Suprapubic skin (tissue), 4 donors: ENCODE data around the gene TNPO2. TPM values are rescaled to one million over a fixed set of nuclear protein-coding genes. Genes with fewer than 3 reads are reported as not detected.

Experiments used
- DNase-seq, 2 donors: peaks; one replicate each; pipeline ENCODE4 v3.0.0-alpha.2; 2019; ENCODE audit warnings: low spot score in 2 of 2
- H3K27ac ChIP-seq: fragments of 200-600 bp; sonication (generic); one replicate; pipeline ENCODE4 v1.5.1; 2019
- H3K27me3 ChIP-seq: fragments of 200-600 bp; sonication (generic); one replicate; pipeline ENCODE4 v1.5.1; 2019
- H3K36me3 ChIP-seq: fragments of 200-600 bp; sonication (generic); one replicate; pipeline ENCODE4 v1.5.1; 2019
- H3K4me1 ChIP-seq: fragments of 200-600 bp; sonication (generic); one replicate; pipeline ENCODE4 v1.5.1; 2019
- H3K4me3 ChIP-seq: fragments of 200-600 bp; sonication (generic); one replicate; pipeline ENCODE4 v1.5.1; 2019; ENCODE audit warnings: mild to moderate bottlenecking
- H3K9me3 ChIP-seq: fragments of 200-600 bp; sonication (generic); one replicate; pipeline ENCODE4 v1.5.1; 2019
- CTCF ChIP-seq, 2 donors: fragments of 200-600 bp in 1 of 2; fragments of 450-650 bp in 1 of 2; sonication (generic) in 1 of 2; IDR thresholded peaks; one replicate each; pipeline ENCODE4 v1.5.1; 2016 to 2019; ENCODE audit warnings: antibody characterized with exemption in 2 of 2, mild to moderate bottlenecking in 1 of 2, moderate library complexity in 1 of 2
- EP300 ChIP-seq: sonication (generic); formaldehyde crosslinking; IDR thresholded peaks from one replicate; pipeline ENCODE4 v1.6.1; 2017; ENCODE audit warnings: antibody characterized with exemption
- POLR2A ChIP-seq, 2 donors: fragments of 450-650 bp; IDR thresholded peaks; one replicate each; pipeline ENCODE4 v1.6.1; 2017; ENCODE audit warnings: antibody characterized with exemption in 2 of 2, mild to moderate bottlenecking in 2 of 2, moderate library complexity in 2 of 2
- POLR2AphosphoS5 ChIP-seq, 3 donors: sonication (generic); formaldehyde crosslinking; IDR thresholded peaks; one replicate each; pipeline ENCODE4 v1.6.1; 2017; ENCODE audit warnings: antibody characterized with exemption in 3 of 3
- WGBS: methylation state at CpG from one replicate; pipeline ENCODE4 v1.1.5; 2018; 5-methylcytosine and 5-hydroxymethylcytosine counted together
- total RNA-seq, 4 donors: library from RNA; depleted of rRNA; stranded (reverse); fragments of >200 nt; gene quantifications; one replicate each; pipeline ENCODE4 v1.1.0, GENCODE V29; 2016

TNPO2 gene
- total RNA-seq, 4 donors from 2014 or later: 94.6 to 206 (median 110) TPM

- TF ChIP-seq POLR2AphosphoS5 (IDR thresholded peaks at IDR 0.05) (no peak), POLR2A (IDR thresholded peaks at IDR 0.05) (no peak), CTCF (IDR thresholded peaks at IDR 0.05) (no peak), EP300 (no peak)
- WGBS: 89% methylated on average over 11 of the region's 11 CpGs
- no peaks in the 10 kb centered on the region for H3K27me3 ChIP-seq
- peaks cover 3% of the 10 kb centered on the region for H3K4me1 ChIP-seq
- DNase-seq: no peak
- H3K4me3 ChIP-seq: no peak overlapping the region
- H3K36me3 ChIP-seq: peaks cover 55% of the 10 kb centered on the region
- H3K27ac ChIP-seq: no peak overlapping the region
- no peaks in the 10 kb centered on the region for H3K9me3 ChIP-seq
Observed at GRCh38 chr19:12767150-12767549, 43.4 kb upstream of the TNPO2 start.

DNA sequence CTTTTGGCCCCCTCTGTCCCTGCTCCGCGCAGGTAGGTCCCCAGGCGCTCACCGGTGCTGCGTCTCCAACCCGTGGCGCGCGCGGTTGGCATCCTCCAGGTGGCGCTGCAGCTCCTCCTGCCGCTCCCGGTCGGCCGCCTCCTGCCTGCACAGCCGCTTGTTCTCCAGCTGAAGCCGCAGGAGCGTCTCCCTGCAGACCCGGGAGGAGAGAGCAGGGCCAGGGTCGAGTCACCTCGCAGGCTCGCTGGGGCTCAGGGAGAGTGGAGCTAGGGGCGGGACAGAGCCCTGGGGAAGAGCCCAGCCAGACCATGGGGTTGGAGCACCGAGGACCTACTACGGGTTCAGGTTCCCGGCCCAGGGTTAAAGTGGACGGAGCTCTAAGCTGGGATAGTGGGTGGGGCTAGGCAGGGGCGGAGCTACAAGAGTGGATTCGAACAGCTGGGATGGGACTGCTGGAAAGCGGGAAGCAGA lies 42.4 kb upstream of the TNPO2 start:
- H3K4me3 ChIP-seq: peak overlapping the region; percentile 33
- TF ChIP-seq CTCF (IDR thresholded peaks at IDR 0.05): peak; percentile 83 to 86
- no peak for TF ChIP-seq POLR2A (IDR thresholded peaks at IDR 0.05)
- H3K27me3 ChIP-seq: no peaks in the 10 kb centered on the region
- H3K4me1 ChIP-seq: peaks cover 3% of the 10 kb centered on the region
- WGBS: under 1% methylated on average over 16 of the region's 30 CpGs
- DNase-seq: peak in 1 of 2 donors; percentile 92
- no peaks in the 10 kb centered on the region for H3K9me3 ChIP-seq
- H3K36me3 ChIP-seq: peaks cover 52% of the 10 kb centered on the region
- H3K27ac ChIP-seq: no peak overlapping the region

DNA sequence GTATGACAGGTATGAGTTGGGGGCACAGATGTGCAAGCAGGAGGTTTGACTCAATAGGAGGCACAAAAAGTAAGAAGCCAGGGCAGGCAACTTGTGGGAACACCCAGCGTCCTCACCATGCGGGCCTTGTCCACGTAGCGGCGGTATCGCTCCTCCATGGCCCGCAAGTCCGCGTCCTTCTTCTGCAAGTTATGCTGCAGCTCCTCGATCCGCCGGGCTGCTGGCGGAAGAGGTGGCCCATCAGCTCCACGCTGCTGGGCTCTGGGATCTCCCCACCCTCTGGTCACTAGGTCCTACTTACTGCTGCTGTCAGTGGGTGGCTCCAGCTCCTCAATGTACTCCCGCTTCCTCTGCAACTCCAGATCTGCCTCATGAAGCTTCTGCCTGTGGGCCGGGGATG lies 41.0 kb upstream of the TNPO2 start:
- no peak for DNase-seq
- Histone ChIP-seq H3K9me3 (no peaks in the 10 kb centered on the region), H3K4me1 (no peaks in the 10 kb centered on the region), H3K27me3 (no peaks in the 10 kb centered on the region), H3K4me3 (no peak overlapping the region), H3K36me3 (peaks cover 38% of the 10 kb centered on the region), H3K27ac (no peak overlapping the region)
- 96% methylated on average over 16 of the region's 16 CpGs for WGBS
- TF ChIP-seq CTCF (IDR thresholded peaks at IDR 0.05): no peak
- no peak for TF ChIP-seq EP300
- TF ChIP-seq POLR2A (IDR thresholded peaks at IDR 0.05): no peak
- TF ChIP-seq POLR2AphosphoS5 (IDR thresholded peaks at IDR 0.05): no peak

DNA sequence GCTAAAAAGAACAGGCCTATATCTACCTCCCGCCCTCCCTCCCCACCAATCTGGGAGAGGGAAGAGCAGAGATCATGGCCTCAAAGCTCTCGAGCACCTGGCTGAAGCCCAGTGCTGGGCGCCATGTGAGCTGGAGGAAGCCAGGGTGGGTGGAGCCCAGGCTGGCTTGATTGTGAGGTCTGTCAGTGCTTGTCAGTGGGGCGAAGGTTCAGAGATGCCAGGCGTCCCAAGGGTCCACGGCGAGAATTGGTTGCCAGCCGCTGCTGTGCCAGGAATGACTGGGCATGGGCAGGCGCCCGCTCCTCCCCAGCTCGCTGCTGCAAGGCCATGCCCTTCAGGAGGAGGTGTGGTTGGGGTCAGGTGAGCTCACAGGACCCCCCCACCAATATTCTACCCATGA lies 39.4 kb upstream of the TNPO2 start:
- Histone ChIP-seq H3K4me1 (peaks cover under 1% of the 10 kb centered on the region), H3K36me3 (peaks cover 36% of the 10 kb centered on the region), H3K9me3 (no peaks in the 10 kb centered on the region), H3K4me3 (no peak overlapping the region), H3K27ac (no peak overlapping the region), H3K27me3 (no peaks in the 10 kb centered on the region)
- TF ChIP-seq EP300 (no peak), POLR2A (IDR thresholded peaks at IDR 0.05) (no peak), CTCF (IDR thresholded peaks at IDR 0.05) (no peak), POLR2AphosphoS5 (IDR thresholded peaks at IDR 0.05) (no peak)
- 84% methylated on average over 8 of the region's 11 CpGs for WGBS
- no peak for DNase-seq

- H3K36me3 ChIP-seq: peaks cover 18% of the 10 kb centered on the region
- no peaks in the 10 kb centered on the region for H3K27me3 ChIP-seq
- no peak overlapping the region for H3K27ac ChIP-seq
- WGBS: 90% methylated on average over 6 of the region's 6 CpGs
- no peaks in the 10 kb centered on the region for H3K9me3 ChIP-seq
- no peak for TF ChIP-seq POLR2A (IDR thresholded peaks at IDR 0.05)
- no peak for TF ChIP-seq POLR2AphosphoS5 (IDR thresholded peaks at IDR 0.05)
- no peak for TF ChIP-seq CTCF (IDR thresholded peaks at IDR 0.05)
- TF ChIP-seq EP300: no peak
- H3K4me1 ChIP-seq: peaks cover 12% of the 10 kb centered on the region
- no peak for DNase-seq
- H3K4me3 ChIP-seq: no peak overlapping the region
Observed at GRCh38 chr19:12759686-12760085, 36.0 kb upstream of the TNPO2 start.
